CD1c-positive myeloid dendritic cell (primary cell): ENCODE results near the gene CDC42BPG.
A peak's percentile ranks its signal among the peaks of the same experiment; 100 is the strongest.

Experiments
- DNase-seq: peaks from one replicate; pipeline ENCODE4 v3.0.0-alpha.2; 2016; ENCODE audit errors: extremely low spot score

The CDC42BPG gene

DNA sequence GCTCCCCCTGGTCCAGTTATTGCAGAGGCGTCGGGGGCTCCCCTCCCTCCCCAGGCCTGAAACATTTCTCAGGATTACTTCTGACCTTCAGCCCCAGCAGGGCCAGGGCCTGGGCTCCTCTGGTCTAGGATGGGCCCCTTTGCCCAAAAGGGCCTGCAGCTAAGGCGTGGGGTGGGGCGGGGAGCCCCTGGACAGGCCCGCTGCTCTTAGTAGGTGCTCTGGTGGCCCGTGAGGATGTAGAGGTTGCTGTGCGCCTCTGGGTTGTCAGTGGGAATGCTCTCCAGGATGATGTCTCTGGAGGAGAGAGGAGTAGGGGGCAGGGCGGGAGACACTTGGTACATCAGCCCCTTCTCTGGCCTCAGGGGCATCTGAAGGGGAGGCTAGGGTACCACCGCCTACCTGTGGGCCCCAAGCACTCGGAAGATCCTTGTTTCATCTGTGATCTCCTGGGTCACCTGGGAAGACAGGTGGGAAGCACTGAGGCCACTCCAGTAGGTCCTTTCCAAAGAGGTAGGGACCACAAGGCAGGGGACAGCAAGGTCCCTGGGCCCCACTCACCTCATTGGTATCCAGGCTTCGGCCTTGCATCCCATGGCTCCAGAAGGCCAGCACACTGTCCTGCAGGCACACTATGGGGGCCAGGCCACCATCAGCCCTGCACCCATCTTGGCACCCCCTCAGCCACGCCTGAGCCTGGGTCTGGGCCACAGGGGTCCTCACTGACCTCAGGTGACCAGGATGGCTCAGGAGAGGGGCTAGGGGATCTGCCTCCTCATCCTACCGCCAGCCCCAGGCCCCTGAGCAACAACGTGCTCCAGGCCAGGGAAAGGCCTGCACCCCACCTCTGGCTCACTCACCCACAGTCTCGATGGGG lies 54.9 kb downstream of the CDC42BPG start:
- DNase-seq: no peak

DNA sequence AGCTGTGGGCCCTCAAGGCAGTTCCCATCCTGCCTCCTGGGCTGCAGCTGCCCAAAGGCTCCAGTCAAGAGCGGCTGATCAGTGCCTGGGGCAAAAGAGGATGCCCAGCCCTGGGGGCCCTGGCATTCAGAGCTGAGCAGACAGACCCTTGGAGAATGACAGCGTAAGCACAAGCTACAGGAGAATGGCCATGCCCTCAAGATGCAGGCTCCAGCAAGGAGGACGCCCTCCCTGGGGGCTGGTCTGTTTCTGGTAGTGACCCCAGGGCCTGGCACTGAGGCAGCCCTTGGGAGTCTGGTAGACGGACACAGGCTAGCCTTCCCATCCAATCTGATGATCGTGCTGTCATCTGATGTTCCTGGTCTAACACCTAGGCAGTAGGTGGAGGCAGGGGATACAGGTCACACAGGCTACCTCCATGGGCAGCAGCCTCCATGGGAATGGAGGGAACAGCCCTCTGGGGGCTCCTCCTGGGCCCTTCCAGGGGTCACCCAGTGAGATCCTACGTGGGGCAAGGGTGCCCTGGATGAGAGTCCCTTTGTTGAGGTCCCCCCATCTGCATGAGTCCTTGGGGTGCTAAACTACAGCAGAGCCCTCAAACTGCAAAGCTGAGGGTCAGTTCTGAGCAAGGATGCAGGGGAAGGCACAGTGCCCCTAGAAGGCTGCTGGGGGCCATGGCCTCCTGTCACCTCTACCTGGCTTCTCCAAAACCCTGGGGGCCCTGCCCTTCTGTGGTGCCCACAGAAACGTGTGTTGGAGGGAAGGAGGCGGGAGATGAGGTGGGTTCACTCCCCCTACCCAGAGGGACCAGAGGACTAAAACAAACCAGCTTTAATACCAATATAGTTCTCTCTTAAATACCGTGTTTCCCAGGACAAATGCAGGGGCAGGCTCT lies 55.9 kb downstream of the CDC42BPG start:
- DNase-seq: no peak

DNA sequence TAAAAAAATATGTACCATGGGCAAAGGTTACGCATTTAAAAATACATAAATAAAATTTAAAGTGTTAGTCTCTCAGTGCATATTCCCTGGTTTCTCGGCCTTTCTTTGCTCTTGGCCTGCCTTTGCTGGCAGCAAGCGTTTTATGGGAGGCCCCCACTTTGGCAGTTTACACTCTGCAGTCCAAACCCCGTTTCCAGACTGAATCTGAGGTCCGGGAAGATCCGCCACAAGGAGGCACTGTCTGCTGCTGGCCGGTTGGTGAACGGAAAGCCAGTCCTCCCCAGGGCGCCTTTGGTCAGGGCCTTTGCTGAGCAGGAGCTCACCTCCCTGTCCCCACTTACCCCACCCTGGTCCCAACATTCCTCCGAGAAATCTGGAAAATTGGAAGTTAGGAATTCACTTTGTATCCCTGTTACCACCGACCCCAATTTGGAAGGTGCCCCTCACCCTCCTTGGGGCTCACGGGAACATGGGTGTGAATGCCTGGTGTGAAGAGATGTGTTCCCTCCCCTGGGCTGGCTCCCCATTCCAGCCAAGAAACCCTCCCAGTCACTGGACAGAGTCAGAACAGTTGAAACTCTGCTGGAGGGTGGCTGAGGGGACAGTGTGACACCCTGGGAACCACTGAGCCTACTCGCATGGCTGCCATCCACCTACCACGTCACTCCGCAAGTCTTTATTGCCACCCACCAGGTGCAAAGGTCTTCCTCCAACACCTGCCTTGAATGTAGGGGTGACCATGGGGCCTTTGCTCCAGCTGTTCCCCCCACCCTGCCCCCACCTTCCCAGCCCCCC lies 56.7 kb downstream of the CDC42BPG start:
- DNase-seq: peak; percentile 67

DNA sequence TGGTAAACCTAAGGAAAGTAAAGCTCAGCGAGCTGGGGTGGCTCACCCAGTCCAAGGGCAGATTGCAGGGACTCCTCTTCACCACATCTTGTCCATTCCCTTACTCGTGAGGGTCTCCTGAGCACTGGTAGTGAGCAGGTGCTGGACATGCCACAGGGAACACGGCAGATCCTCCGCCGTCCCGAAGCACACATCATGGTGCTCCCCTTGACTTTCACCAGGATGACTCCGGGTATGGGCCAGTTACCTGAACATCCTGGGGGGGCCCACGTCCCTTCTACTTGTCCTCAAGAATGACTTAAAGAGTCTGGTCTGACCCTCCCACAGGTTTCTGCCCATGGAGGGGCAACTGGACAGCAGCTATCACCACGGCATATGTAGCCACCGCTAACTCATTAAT lies 58.1 kb downstream of the CDC42BPG start:
- DNase-seq: no peak

DNA sequence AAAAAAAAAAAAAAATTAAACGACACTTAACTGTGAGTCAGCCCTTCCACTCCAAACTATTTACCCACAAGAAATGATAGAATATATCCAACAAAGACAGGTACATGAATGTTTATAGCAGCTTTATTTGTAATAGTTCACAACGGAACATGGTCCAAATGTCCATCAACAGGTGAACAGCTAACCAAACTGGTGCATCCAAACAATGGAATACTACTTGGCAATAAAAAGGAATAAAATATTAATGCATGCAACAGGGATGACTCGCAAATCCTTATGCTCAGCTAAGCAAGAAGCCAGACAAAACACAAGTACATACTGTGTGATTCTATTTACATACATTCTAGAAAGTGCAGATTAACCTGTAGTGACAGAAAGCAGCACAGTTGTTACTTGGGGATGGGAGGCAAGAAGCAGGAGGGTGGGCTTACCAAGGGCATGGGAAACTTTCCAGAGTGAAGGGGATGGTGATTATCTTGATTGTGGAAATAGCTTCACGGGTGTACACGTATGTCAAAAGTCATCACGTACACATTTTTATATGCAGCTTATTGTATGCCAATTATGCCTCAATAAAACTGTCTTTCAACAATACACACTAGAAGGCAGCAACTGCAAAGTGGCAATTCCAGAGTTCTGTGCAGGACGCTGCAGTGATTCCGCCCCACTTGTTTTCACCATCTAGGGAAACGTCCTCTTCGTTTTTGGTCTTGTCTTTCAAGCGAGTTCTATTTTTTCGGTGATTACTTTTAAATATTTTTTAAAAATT lies 59.5 kb downstream of the CDC42BPG start:
- DNase-seq: no peak

DNA sequence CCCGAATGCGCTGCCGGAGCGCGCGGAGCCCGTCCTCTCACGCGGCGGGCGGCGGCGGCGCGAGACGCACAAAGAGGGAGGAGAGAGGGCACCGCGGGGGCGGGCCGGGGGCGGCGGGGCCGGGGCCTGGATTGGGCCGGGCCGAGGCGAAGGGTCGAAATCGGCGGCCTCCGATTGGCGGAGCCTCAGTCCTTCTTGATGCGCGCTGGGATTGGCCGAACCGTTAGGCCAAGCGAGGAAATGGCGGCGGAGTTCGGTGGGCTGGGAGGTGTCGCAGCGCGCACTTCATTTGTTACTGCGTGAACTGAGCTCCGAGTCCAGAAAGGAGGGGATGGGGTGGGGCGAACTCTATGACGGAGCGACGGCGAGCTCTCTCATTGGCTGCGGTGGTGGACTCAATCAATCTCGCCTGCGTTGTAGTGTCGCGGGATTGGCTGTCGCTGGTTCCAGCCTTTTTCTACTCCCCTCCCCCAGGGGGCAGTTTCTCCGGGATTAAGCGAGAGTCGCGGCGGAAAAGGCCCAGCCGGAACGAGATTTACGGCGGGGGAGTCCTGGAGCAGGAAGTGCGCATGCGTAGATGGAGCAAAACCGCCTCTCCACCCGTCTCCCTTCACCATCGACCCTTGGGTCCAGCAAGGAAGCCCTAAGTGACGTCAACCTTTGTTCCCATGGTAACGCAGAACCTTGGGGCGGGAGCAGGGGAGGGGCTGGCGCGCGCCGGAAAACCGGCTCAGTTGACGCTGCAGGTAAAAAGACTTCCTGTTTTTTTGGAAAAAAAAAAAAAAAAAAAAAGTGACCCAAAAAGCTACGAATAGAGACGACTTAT lies 65.8 kb downstream of the CDC42BPG start, which contains the start of gene SF1:
Gene SF1 (minus strand): TSS at position 70 of the 826 bp plus-strand sequence. CDS start 150 bp downstream, outside the sequence.
- peak; percentile 100 for DNase-seq

DNA sequence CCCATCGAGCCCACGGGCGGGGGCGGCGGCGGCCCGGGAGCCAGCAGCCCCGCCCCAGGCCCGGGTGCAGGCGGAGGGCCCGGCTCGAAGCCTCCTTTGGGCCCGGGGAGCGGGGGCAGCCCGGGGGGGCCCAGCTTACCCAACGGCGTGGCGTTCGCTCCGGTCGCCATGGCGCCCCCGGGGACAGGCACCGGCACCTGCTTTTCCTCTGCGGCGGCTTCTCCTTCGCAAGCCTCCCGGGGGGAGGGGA lies 66.3 kb downstream of the CDC42BPG start:
- no peak for DNase-seq

DNA sequence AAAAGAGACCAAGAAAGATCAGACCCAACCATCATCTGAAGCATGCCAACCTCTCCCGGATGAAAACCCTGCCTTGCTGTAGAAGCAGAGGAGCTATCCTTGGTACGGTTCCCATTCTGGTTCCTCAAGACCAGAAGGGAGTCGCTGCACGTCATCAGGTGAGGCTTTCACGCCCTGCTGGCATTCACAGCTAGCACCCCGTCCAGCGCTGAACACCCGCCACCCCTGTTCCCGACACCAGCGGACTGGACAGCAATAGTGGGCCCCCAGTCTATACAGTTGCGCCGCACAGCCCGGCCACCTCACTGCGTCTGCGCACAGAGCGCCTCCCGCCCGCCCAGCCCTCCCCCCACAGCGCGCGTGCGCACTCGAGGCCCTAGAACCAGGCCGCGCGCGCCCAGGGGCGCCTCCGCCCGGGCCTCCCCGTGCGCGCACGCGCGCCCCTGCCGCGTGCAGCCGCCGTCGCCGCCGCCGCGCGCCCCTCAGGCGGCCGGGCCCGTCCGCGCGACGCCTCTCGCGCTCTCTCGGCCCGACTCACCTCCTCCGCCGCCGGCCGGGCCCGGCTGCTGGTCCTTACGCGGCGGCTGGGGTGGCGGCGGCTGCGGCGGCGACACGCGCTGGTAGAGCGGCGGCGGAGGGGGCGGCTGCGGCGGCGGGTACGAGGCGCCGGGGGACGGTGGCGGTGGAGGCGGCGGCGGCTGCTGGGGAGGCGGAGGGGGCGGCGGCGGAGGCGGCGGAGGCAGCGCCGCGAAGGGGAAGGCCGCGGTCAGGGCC lies 66.8 kb downstream of the CDC42BPG start:
- DNase-seq: peak; percentile 94

DNA sequence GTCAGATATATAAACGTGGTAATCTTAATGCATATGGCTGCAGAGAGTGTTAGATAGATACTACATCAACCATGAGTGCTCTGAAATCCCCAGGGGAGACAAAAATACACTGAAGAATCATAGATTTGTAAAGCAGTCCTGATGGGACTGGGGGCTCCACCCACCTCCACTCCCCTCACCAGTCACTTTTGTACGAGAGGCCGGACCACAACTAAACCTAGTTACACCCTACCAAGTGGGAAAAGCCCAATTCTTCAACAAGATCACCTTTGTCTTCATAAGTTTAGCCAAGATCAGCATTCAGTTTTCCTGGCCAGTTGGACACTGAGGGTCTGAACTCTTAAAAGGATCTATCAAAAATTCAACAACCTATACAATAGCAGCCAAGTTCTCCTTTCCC lies 67.6 kb downstream of the CDC42BPG start:
- DNase-seq: no peak

DNA sequence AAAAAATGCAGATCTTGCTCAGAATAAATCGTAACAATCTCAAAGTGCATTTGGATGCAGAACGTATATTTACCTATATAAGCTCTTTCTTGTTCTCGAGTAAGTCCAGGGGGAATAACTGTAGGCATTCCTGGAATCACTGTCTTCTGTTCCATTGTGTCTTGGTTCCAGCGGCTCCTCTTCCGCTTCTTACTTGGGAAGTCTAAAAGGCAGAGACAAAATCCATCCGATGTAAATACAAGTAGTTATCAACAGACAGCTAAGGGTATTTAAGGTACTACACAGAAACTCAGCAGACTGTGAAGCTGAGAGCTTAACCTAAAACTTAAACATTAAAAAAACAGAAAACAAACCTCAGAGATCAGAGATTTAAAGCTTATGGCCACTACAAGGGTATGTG lies 68.0 kb downstream of the CDC42BPG start:
- DNase-seq: no peak

DNA sequence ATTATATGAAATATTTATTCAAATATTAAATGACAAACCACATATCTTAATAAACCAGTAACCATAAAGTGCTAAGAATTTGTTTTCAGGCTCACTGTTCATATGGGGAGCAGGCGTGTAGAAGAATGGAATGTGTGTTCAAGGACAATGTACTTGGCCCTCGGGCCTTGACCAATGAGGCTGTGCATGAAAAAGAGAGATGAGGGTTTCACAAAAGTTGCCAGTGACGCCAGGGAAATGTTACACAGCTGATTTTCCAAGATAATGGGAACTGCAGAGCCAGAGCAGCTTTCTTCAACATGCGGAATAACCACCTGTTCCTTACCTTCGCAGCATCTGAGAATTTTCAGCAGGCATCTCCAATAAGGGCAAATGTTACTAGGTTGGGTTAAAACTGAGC lies 70.3 kb downstream of the CDC42BPG start:
- no peak for DNase-seq
